HG02981 (cell line): ENCODE measurements around the gene SERPINE1.
"Not testable (repeated sequence)": the region's sequence is repeated elsewhere in the genome, so short reads cannot be mapped to it uniquely, and the experiment has no call there.

Experiments
- ATAC-seq: cut with Tn5 transposase; IDR thresholded peaks from one replicate; pipeline ENCODE4 v1.9.1; 2021; ENCODE audit warnings: mild to moderate bottlenecking, moderate library complexity; ENCODE audit not compliant: unreplicated experiment

SERPINE1 gene

DNA sequence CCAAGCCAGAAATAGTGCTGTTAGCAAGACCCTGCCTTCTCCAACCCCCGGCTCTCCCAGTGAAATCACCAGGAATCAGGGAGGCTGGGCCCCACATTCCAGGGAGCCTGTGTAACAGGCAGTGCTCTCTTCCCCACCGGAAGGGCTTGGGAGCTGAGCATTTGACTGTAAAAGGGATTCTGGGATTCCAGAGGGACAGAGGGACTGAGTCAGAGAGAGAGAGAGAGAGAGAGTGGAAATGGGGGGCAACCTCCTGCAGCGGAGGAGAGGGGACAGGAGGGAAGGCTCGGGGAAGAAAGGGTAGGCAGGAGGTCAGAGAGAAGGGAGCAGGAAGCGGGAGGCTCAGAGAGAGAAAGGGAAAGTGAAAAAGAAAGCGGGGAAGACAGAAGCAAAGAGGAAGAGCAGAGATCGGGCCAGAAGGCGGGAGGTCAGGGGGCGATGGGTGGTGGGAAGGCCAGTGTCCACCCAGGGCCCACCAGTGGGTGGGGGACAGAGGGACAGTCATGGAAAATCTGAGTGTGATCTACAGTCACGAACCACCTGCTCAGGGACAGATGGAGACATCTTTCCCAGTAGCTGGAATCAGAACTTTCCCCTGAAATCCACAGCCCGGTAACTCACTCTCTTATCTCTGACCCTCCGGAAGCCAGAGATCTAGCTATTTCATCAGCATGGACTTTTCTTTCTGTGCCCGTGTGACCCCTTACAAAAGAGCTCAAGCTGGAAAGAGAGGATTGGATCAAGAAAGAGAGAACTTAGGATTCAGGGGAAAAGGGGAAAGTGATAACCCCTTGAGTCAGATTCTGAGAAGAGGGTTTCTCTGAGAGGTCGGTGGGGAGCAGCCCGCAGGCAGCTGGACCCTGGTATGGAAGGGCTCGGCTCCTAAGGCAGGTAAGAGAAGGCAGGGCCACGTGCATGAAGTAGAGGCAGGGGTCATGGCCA, 4.6 kb upstream of the SERPINE1 start:
- ATAC-seq, result no peak

DNA sequence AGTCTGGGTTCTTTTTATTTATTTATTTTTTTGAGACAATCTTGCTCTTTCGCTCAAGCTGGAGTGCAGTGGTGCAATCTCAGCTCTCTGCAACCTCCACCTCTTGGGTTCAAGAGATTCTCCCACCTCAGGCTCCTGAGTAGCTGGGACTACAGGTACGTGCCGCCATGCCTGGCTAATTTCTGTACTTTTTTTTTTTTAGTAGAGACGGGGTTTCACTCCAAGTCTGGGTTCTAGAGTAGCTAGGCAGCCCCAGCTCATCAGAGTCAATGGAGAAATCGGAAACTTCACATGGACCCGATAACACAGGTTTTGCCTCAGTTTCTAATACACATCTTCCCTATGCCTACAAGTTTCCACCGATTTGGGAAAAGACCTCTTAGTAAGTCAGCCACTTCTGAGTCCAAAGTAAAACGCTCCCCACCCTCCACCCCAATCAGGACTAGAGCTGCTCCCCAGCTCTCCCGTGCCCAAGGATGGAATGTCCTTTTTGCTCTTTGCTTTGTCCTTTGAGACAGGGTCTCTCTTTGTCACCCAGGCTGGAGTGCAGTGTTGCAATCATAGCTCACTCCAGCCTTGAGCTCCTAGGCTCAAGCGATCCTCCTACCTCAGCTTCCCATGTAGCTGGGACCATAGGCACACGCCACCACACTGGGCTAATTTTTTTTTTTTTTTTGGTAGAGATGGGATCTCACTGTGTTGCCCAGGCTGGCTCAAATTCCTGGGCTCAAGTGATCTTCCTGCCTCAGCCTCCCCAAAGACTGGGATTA, 3.8 kb upstream of the SERPINE1 start:
- no peak for ATAC-seq

DNA sequence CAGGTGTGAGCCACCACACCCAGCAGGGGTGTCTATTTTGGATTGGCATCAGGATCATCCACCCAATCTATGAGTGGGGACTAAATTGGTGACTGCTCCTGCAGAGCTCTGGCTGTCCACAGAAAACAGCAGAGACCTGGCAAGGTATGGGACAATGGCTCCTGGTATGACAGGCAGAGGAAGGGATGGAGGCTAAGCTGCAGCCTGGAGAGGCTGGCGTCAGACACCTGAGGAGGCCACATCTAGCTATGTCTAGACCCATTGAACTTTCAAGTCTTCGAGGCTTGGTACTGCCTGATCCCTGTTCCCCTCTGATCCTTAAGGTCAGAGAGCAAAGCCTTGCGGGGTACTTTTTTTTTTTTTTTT, 3.2 kb upstream of the SERPINE1 start:
- no peak for ATAC-seq

DNA sequence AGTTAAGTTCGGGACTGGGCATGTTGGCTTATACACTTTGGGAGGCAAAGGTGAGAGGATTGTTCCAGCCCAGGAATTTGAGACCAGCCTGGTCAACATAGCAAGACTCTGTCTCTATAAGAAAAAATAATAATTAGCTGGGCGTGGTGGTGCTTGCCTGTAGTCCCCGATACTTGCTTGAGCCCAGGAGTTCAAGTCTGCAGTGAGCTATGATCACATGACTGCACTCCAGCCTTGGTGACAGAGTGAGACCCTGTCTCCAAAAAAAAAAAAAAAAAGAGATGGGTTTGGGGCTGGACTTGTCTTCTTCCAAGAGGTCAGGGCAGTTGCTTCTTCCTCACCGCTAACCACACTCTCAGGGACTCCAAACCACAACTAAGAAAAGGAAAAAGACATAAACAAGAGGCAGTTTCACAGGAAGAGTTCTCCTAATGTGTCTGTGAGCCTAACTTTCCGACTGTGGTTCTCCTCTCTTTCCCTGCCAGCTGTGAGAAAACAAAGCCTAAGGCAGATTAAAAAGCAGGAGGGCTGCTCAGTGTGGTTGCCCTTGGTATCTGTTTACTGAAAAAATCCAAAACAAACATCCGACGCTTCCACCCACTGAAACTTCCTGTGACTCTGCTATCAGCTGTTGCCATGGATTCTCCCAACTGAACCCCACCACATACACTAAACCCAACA, 2.4 kb upstream of the SERPINE1 start:
- ATAC-seq, result no peak

DNA sequence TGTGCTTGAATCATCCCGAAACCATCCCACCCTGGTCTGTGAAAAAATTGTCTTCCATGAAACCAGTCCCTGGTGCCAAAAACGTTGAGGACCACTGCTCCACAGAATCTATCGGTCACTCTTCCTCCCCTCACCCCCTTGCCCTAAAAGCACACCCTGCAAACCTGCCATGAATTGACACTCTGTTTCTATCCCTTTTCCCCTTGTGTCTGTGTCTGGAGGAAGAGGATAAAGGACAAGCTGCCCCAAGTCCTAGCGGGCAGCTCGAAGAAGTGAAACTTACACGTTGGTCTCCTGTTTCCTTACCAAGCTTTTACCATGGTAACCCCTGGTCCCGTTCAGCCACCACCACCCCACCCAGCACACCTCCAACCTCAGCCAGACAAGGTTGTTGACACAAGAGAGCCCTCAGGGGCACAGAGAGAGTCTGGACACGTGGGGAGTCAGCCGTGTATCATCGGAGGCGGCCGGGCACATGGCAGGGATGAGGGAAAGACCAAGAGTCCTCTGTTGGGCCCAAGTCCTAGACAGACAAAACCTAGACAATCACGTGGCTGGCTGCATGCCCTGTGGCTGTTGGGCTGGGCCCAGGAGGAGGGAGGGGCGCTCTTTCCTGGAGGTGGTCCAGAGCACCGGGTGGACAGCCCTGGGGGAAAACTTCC, 784 bp upstream of the SERPINE1 start:
- ATAC-seq, result peak; percentile 71

DNA sequence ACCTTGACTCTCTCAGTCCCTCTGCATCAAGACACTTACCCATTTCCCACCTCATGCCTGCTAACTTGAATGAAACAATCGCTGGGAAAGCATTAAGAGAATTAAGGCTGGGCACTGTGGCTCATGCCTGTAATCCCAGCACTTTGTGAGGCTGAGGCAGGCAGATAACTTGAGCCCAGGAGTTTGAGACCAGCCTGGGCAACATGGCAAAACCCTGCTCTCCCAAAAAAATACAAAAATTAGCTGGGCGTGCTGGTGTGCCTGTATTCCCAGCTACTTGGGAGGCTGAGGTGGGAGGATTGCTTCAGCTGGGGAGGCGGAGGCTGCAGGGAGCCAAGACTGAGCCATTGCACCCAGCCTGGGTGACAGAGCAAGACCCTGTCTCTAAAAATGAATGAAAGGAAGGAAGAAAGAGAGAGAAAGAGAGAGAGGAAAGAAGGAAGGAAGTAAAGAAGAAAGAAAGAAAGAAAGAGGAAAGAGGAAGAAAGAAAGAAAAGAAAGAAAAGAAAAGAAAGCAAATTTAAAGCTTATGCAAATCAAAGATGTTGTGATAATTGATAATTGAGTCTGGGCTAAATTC, 646 bp downstream of the SERPINE1 start:
- ATAC-seq, result no peak

DNA sequence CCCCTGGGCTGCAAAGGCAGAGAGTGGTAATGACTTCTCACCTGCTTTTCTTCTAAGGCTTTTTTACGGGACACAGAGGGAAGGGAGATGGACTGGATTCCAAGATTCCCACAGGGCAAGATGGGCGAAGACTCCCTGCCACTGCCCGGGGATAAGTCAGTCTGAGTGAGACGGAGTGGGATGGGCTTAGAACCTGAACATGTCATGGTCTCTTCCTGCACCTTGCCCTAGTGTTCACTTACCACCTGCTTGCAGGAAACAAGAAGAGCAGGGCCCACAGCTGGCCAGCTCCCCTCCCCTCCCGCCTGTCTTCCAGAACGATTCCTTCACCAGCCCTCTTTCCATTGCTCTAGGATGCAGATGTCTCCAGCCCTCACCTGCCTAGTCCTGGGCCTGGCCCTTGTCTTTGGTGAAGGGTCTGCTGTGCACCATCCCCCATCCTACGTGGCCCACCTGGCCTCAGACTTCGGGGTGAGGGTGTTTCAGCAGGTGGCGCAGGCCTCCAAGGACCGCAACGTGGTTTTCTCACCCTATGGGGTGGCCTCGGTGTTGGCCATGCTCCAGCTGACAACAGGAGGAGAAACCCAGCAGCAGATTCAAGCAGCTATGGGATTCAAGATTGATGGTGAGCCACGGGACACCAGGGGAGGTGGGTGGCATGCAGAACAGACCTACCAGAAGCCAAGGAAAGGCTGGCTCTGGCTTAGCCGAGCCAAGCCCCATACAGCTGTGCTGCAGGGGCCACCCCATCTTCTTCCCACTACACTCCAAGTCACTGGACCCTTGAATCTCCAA, 1.3 kb downstream of the SERPINE1 start:
- ATAC-seq, result no peak

DNA sequence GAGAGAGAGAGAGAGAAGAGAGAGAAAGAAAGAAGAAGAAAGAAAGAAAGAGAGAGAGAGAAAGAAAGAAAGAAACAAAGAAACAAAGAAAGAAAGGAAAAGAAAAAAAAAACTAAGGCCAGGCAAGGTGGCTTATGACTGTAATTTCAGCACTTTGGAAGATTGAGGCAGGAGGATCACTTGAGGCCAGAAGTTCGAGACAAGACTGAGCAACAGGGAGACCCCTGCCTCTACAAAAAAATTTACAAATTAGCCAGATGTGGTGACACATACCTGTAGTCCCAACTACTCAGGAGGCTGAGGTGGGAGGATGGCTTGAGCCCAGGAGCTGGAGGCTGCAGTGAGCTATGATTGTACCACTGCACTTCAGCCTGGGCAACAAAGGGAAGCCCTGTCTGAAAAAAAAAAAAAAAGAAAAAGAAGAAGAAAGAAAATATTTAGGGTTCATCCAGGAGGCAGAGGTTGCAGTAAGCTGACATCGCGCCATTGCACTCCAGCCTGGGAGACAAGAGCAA, 2.8 kb downstream of the SERPINE1 start:
- no peak for ATAC-seq

DNA sequence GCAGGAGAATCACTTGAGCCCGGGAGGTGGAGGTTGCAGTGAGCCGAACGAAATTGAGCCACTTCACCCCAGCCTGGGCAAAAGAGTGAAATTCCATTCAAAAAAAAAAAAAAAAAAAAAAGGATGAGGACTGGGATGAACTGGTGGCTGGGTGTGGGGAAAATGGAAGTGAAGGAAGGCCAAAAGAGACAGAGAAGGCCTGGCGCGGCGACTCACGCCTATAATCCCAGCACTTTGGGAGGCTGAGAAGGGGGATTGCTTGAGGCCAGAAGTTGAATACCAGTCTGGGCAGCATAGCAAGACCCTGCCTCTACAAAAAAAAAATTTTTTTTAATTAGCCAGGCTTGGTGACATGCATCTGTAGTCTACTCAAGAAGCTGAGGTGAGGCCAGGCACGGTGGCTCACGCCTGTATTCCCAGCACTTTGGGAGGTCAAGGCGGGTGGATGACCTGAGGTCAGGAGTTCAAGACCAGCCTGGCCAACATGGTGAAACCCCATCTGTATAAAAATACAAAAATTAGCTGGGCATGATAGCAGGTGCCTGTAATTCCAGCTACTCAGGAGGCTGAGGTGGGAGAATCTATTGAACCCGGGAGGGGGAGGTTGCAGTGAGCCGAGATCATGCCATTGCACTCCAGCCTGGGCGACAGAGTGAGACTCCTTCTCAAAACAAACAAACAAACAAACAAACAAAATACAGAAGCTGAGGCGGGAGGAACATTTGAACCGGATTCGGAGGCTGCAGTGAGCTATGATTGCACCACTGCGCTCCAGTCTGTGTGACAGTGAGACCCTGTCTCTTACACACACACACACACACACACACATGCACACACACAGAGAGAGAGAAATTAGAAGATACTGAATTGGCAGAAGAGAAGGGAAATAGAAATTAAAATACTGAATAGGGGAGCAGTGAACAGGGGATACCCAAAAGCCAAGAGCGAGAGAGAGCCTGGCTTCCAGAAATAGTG, 6.0 kb downstream of the SERPINE1 start:
- not testable (repeated sequence) for ATAC-seq

DNA sequence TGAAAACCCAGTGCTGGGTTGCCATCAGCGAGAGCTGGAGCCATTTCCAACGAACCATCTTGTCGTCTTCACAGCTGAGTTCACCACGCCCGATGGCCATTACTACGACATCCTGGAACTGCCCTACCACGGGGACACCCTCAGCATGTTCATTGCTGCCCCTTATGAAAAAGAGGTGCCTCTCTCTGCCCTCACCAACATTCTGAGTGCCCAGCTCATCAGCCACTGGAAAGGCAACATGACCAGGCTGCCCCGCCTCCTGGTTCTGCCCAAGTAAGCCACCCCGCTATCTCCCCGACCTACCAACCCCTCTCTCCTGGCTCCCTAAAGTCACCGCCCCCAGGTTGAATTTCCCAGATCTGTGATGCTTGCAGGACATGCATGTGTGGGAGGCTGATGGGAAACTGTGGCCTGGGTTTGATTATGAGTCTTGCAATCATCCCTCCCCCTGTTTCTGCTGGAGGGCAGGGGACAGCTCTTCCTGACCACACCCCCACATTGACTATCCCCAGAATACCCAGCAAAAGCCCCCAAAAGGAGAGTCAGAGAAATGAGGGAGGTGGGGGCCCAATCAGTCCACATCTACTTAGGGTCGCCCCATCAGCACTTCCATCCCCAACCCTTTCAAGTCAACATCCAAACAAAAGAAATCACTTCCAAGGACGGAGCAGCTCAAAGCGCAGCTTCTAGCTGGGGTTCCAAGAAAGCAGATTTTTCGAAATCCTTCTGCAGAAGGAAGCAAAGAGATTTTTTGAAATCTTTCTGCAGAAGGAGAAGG, 6.9 kb downstream of the SERPINE1 start:
- no peak for ATAC-seq

DNA sequence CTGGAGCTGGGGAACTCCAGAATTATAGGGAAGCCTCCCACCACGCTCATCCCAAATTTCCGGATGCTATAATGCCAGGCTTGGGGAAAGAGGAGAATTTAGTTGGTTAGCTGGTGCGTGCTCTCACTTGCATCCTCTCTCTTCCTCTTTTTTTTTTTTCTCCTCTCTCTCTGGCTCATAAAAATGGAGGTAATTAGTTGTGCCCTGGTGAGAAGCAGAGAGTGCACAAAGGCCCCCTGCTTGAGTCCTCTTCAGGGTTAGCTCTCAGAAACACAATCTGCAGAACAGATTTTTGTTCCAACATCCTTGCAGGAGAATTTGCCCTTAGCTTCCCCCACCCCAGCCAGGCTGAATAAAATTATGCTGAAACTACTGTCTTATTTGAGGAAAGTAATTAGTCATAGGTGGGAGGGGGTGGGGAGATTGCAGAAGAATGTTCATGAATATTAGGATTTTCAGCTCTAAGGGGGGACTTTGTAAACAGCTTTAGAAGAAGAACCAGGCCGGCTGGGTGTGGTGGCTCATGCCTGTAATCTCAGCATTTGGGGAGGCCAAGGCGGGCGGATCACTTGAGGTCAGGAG, 7.6 kb downstream of the SERPINE1 start:
- ATAC-seq, result no peak

DNA sequence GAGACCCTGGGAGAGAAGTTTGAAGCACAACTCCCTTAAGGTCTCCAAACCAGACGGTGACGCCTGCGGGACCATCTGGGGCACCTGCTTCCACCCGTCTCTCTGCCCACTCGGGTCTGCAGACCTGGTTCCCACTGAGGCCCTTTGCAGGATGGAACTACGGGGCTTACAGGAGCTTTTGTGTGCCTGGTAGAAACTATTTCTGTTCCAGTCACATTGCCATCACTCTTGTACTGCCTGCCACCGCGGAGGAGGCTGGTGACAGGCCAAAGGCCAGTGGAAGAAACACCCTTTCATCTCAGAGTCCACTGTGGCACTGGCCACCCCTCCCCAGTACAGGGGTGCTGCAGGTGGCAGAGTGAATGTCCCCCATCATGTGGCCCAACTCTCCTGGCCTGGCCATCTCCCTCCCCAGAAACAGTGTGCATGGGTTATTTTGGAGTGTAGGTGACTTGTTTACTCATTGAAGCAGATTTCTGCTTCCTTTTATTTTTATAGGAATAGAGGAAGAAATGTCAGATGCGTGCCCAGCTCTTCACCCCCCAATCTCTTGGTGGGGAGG, 10.8 kb downstream of the SERPINE1 start:
- ATAC-seq, result no peak

DNA sequence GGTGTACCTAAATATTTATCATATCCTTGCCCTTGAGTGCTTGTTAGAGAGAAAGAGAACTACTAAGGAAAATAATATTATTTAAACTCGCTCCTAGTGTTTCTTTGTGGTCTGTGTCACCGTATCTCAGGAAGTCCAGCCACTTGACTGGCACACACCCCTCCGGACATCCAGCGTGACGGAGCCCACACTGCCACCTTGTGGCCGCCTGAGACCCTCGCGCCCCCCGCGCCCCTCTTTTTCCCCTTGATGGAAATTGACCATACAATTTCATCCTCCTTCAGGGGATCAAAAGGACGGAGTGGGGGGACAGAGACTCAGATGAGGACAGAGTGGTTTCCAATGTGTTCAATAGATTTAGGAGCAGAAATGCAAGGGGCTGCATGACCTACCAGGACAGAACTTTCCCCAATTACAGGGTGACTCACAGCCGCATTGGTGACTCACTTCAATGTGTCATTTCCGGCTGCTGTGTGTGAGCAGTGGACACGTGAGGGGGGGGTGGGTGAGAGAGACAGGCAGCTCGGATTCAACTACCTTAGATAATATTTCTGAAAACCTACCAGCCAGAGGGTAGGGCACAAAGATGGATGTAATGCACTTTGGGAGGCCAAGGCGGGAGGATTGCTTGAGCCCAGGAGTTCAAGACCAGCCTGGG, 11.4 kb downstream of the SERPINE1 start:
- ATAC-seq, result peak; percentile 73

DNA sequence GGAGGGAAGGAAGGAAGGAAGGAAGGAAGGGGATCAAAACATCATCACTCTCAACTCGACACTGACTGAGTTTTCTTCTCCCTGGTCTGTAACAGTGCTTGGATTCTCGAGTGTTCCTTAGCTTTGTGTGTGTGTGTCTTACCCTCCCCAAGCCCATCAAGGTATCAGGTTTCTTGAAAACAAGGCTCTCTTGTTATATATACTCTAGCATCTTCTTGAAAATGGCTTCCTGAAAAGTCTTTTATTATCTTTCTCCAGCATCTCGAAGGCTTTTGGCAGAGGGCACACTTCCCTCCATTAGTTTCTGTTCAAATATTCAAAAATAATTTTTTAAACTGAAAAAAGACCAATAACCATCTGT, 13.4 kb downstream of the SERPINE1 start:
- ATAC-seq, result no peak

DNA sequence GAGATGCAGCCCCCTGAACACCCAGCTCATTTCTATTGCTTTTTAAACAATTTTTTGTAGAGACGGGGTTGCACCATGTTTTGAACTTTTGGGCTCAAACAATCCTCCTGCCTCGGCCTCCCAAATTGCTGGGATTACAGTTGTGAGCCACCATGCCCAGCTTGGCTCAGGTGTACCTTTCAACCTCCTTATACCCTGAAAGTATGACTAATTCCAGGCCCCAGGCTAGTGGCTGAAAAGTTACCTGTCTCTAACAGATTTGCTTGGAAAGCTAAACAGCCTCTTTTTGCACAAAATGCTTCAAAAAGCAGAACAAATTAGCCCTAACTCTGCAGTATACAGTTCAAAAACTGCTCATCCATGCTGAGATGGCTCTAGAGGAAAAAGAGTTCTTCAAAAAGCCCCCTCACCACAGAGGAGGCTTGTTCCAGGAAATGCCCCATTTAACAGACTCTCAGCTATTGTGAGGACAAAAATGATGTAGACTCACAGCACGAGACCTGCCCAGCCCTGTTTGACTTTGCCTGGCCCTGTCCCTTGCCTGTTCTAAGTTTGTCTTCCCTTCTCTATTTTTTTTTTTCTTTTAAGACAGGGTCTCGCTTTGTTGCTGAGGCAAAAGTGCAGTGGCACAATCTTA, 14.0 kb downstream of the SERPINE1 start:
- ATAC-seq, result no peak
